Left lung (tissue), 10 donors: ENCODE results near the gene EXOC4. TPM values are rescaled to one million over a fixed set of nuclear protein-coding genes. Genes with fewer than 3 reads are reported as not detected.

Experiments
- ATAC-seq: fragments of 200-7000 bp; cut with Tn5 transposase; one replicate; pipeline ENCODE4 v1.9.1; 2020; ENCODE audit warnings: moderate library complexity
- DNase-seq, 4 donors: peaks; one replicate each; pipeline ENCODE4 v3.0.0-alpha.2; 2013 to 2020
- H3K27ac ChIP-seq, 2 donors: fragments of 200-600 bp; sonication (generic) in 1 of 2; one replicate each; pipeline versions ENCODE4 v1.5.0 to v1.8.0; 2020 to 2021
- H3K27me3 ChIP-seq, 2 donors: fragments of 200-600 bp; sonication (generic) in 1 of 2; one replicate each; pipeline versions ENCODE4 v1.5.0 to v1.8.0; 2020 to 2021
- H3K36me3 ChIP-seq, 2 donors: fragments of 200-600 bp; sonication (generic) in 1 of 2; one replicate each; pipeline versions ENCODE4 v1.5.0 to v1.8.0; 2020 to 2021
- H3K4me1 ChIP-seq, 2 donors: fragments of 200-600 bp; one replicate each; pipeline ENCODE4 v1.8.0; 2021
- H3K4me3 ChIP-seq, 2 donors: fragments of 200-600 bp; sonication (generic) in 1 of 2; one replicate each; pipeline versions ENCODE4 v1.5.0 to v1.8.0; 2020 to 2021; ENCODE audit warnings: mild to moderate bottlenecking in 1 of 2
- H3K9me3 ChIP-seq, 2 donors: fragments of 200-600 bp; sonication (generic) in 1 of 2; one replicate each; pipeline versions ENCODE4 v1.5.0 to v1.8.0; 2020 to 2021
- intact Hi-C, 2 donors: fragments of 100-400 bp; cut with DNase I; formaldehyde crosslinking; loops; one replicate each; pipeline versions ENCODE4 v1.11.2 to v1.14.2; 2022
- polyA plus RNA-seq, 6 donors: library from polyadenylated mRNA; unstranded; fragments of 120-200 nt; gene quantifications; one replicate each; pipeline ENCODE4 v1.2.1, GENCODE V29; 2013; ENCODE audit not compliant: insufficient read length in 6 of 6
- total RNA-seq, 2 donors: library from RNA; stranded (reverse); fragmentation: NEBNext Ultra II Directional; extraction: Animal tissue kit (Norgen Biotek cat#: 25700); gene quantifications; one replicate each; pipeline ENCODE4 v1.2.1, GENCODE V29; 2021
- TF ChIP-seq, protein P1 (sequence below), 2 donors: fragments of 200-600 bp; sonication (generic) in 1 of 2; IDR thresholded peaks; one replicate each; pipeline versions ENCODE4 v1.5.0 to v1.8.0; 2021; ENCODE audit warnings: antibody characterized with exemption in 2 of 2
- donor health status: DM: no; HTN: yes; CAD: no.
- donor health status: DM: no; HTN: no; CAD: no.

The EXOC4 gene
- total and polyA plus RNA-seq, 8 donors, result 52.5 to 79.4 (median 65.9) TPM

DNA sequence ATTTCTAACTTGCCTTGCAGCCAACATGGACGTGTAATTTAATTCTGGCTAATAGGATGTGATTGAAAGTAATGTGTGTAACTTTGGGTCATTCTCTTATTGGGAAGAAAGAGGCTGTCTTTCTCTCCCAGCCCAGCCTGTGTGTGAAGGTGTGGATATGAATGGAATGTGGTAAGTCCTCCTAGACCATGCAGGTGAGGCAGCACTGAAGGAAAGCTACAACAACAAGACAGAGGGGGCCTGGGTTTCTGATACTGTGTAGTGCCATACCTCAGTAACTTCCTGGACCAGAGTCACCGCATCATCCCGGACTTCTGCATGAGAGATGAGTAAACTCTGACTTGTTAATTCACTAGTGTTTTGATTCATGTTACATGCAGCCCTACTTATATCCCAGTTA, 237.0 kb downstream of the EXOC4 start:
- Histone ChIP-seq H3K4me3 (no peak overlapping the region), H3K36me3 (peaks cover 0 to 7% of the 10 kb centered on the region in 2 donors), H3K4me1 (no peaks in the 10 kb centered on the region), H3K27ac (no peak overlapping the region), H3K27me3 (no peaks in the 10 kb centered on the region), H3K9me3 (no peaks in the 10 kb centered on the region)
- TF ChIP-seq, protein P1, sequence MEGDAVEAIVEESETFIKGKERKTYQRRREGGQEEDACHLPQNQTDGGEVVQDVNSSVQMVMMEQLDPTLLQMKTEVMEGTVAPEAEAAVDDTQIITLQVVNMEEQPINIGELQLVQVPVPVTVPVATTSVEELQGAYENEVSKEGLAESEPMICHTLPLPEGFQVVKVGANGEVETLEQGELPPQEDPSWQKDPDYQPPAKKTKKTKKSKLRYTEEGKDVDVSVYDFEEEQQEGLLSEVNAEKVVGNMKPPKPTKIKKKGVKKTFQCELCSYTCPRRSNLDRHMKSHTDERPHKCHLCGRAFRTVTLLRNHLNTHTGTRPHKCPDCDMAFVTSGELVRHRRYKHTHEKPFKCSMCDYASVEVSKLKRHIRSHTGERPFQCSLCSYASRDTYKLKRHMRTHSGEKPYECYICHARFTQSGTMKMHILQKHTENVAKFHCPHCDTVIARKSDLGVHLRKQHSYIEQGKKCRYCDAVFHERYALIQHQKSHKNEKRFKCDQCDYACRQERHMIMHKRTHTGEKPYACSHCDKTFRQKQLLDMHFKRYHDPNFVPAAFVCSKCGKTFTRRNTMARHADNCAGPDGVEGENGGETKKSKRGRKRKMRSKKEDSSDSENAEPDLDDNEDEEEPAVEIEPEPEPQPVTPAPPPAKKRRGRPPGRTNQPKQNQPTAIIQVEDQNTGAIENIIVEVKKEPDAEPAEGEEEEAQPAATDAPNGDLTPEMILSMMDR (IDR thresholded peaks at IDR 0.05), result no peak
- intact Hi-C loops, result no loop called here
- DNase-seq, result no peak
- no peak for ATAC-seq

DNA sequence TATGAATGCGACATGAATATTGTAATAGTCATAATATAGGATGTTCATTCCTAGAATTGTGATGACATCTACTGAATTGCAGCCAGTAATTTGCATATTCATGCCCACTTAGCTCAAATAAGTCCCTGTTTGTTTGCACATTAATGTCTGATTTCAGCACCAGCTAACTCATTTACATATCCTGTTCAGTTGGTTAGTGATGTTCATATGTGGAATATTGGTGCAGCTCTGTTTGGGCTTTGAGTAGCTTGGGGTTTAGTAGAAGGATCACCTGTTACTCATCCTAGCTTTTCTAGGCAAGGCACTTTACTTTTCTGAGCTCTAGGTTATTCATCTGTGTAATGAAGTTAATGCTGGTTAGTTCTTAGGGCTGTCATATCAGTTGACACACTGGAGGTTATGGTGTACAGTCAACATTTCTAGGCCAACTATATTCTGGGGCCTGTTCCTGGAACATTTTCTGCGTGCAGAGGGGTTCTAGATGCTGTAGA, 238.4 kb downstream of the EXOC4 start:
- H3K27ac ChIP-seq, result no peak overlapping the region
- no peaks in the 10 kb centered on the region for H3K4me1 ChIP-seq
- TF ChIP-seq, protein P1 (IDR thresholded peaks at IDR 0.05), result no peak
- DNase-seq (no peak), ATAC-seq (no peak)
- H3K4me3 ChIP-seq, result no peak overlapping the region
- no peaks in the 10 kb centered on the region for H3K27me3 ChIP-seq
- intact Hi-C loops, result no loop called here
- H3K36me3 ChIP-seq, result peaks cover 0 to 7% of the 10 kb centered on the region in 2 donors
- H3K9me3 ChIP-seq, result no peaks in the 10 kb centered on the region

DNA sequence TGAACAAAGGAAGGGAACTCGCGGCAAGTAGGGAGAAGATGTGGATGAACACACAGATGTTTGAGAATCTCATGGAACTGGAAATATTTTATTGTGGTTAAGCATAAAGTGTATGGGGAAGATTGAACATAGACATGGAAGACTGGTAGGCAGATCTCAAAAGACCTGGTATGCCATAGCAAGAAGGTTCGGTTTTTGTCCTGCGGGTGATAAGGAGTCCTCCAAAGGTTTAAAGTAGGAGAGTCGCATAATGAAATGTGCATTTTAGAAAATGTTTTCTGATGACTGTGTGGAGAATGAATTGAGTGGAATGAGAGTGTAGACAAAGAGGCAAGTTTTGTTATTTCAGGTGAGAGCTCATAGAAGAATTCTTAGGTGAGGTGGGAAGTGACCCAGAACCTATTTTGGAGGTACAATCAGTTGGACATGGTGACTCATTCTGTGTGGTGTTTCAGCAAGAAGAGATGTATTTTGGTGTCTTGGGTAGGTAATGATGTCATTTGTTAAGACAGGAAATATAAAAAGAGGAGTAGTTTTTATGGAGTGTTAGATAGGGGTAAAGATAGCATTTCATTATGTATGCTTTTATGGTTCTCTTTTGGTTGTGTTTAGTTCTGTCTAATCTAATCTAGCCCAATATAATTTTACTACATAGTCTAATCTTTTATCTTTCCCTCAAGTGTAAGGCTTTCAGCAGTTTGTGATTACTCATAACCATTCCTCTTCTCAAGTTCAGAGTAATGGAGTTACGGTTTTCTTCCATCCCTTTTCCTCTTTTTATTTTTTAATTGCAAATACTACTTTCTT, 239.2 kb downstream of the EXOC4 start:
- Histone ChIP-seq H3K27me3 (no peaks in the 10 kb centered on the region), H3K36me3 (peaks cover 0 to 7% of the 10 kb centered on the region in 2 donors), H3K4me3 (no peak overlapping the region), H3K4me1 (no peaks in the 10 kb centered on the region), H3K9me3 (no peaks in the 10 kb centered on the region), H3K27ac (no peak overlapping the region)
- DNase-seq, result no peak
- no peak for ATAC-seq
- TF ChIP-seq, protein P1 (IDR thresholded peaks at IDR 0.05), result no peak
- intact Hi-C loops, result no loop called here

DNA sequence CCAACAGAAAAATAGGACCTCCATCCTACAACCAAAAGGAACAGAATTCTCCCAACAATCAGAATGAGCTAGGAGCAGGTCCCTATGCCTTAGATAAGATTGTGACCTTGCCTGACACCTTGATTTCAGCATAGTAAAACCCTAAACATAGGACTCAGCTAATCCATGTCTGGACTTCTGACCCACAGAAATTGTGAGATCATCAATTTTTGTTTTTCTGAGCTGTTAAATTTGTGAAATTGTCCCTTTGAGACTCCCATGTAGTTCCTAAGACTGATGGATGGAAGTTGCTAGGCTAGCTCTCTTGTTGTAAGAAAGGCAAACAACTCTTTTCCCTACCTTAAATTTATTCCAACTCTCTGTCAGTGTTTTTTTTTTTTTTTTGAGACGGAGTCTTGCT, 244.2 kb downstream of the EXOC4 start:
- Histone ChIP-seq H3K9me3 (no peaks in the 10 kb centered on the region), H3K27me3 (no peaks in the 10 kb centered on the region), H3K4me1 (no peaks in the 10 kb centered on the region), H3K4me3 (no peak overlapping the region), H3K27ac (no peak overlapping the region), H3K36me3 (no peaks in the 10 kb centered on the region)
- TF ChIP-seq, protein P1 (IDR thresholded peaks at IDR 0.05), result no peak
- intact Hi-C loops, result no loop called here
- ATAC-seq (no peak), DNase-seq (no peak)

DNA sequence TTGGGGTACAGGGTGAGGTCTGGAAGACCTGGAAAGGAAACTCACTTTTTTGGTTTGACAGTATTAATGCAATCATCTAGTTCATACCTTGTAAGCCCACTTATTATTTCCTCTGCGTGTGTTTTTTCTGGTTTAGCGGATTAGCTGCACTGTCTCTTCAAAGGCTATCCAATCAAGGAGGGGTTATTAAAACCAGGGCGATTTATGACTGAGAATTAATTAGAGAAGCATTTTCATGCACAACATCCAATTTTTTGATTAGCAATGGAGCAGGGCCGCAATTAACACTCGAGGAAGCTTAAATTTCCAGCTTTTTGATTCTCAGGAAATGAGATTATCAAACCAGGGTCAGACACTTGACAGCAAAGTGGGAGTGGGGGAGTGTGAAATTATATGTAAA, 248.9 kb downstream of the EXOC4 start:
- Histone ChIP-seq H3K9me3 (no peaks in the 10 kb centered on the region), H3K4me3 (no peak overlapping the region), H3K27me3 (no peaks in the 10 kb centered on the region), H3K36me3 (no peaks in the 10 kb centered on the region), H3K27ac (no peak overlapping the region), H3K4me1 (no peaks in the 10 kb centered on the region)
- DNase-seq (no peak), ATAC-seq (no peak)
- TF ChIP-seq, protein P1 (IDR thresholded peaks at IDR 0.05), result no peak
- intact Hi-C loops, result no loop called here
